Prostate gland (tissue), 2 donors: ENCODE data around the gene P2RX1.

Experiments
- POLR2A ChIP-seq: fragments of 450-650 bp; IDR thresholded peaks from one replicate; pipeline ENCODE4 v1.6.1; 2016; ENCODE audit warnings: antibody characterized with exemption, mild to moderate bottlenecking
- POLR2AphosphoS5 ChIP-seq: sonication (generic); formaldehyde crosslinking; IDR thresholded peaks from one replicate; pipeline ENCODE4 v1.6.1; 2017; ENCODE audit warnings: antibody characterized with exemption
- TF ChIP-seq, protein P1 (sequence below), 4 experiments: fragments of 200-600 bp in 2 of 4; fragments of 450-650 bp in 2 of 4; sonication (generic) in 2 of 4; IDR thresholded peaks; 1 replicate in 3 of 4; 2 replicates in 1 of 4; pipeline ENCODE4 v1.5.1; 2016 to 2019; ENCODE audit warnings: antibody characterized with exemption in 4 of 4, mild to moderate bottlenecking in 2 of 4, moderate library complexity in 2 of 4

DNA sequence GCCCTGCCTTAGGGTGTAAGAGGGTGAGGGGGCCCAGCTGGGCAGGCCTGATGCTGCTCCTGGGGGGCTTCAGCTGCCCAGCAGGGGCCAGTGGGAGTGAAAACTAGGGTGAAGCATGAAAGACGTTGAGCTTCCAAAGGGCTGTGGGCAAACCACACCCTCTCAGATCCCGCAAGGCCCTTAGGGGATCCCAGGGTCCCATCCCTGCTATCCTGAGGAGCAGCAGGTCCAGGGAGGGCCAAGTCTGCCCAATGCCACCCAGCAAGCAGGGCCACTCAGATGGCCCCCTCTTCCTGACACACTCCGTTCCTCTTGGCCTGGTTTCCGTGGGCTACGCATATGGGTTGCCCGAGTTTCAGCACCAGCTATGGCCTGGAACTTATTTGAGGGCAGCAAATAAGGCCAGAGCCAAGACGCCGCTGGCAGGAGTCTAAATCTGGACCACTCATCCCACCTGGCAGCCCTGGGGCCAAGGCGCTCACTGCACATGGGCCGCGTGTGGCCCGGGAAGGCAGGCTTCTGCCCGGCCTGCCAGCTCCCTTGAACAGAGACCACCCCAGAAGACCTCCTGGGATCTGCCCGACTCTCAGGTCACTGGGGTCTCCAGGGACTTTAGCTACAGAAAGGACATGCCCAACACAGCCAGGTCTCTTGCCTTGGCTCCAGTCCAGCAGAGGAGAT, 43.8 kb upstream of the P2RX1 start:
- TF ChIP-seq, protein P1, sequence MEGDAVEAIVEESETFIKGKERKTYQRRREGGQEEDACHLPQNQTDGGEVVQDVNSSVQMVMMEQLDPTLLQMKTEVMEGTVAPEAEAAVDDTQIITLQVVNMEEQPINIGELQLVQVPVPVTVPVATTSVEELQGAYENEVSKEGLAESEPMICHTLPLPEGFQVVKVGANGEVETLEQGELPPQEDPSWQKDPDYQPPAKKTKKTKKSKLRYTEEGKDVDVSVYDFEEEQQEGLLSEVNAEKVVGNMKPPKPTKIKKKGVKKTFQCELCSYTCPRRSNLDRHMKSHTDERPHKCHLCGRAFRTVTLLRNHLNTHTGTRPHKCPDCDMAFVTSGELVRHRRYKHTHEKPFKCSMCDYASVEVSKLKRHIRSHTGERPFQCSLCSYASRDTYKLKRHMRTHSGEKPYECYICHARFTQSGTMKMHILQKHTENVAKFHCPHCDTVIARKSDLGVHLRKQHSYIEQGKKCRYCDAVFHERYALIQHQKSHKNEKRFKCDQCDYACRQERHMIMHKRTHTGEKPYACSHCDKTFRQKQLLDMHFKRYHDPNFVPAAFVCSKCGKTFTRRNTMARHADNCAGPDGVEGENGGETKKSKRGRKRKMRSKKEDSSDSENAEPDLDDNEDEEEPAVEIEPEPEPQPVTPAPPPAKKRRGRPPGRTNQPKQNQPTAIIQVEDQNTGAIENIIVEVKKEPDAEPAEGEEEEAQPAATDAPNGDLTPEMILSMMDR (IDR thresholded peaks at IDR 0.05), result no peak
- TF ChIP-seq POLR2A, result no peak
- TF ChIP-seq POLR2AphosphoS5, result no peak
